HG03095 (cell line): Measurements from ENCODE around the gene KANSL1.
"Not testable (repeated sequence)": the region's sequence is repeated elsewhere in the genome, so short reads cannot be mapped to it uniquely, and the experiment has no call there.

Experiments
- ATAC-seq: cut with Tn5 transposase; IDR thresholded peaks from one replicate; pipeline ENCODE4 v1.9.1; 2021; ENCODE audit warnings: moderate library complexity; ENCODE audit not compliant: unreplicated experiment

The KANSL1 gene

DNA sequence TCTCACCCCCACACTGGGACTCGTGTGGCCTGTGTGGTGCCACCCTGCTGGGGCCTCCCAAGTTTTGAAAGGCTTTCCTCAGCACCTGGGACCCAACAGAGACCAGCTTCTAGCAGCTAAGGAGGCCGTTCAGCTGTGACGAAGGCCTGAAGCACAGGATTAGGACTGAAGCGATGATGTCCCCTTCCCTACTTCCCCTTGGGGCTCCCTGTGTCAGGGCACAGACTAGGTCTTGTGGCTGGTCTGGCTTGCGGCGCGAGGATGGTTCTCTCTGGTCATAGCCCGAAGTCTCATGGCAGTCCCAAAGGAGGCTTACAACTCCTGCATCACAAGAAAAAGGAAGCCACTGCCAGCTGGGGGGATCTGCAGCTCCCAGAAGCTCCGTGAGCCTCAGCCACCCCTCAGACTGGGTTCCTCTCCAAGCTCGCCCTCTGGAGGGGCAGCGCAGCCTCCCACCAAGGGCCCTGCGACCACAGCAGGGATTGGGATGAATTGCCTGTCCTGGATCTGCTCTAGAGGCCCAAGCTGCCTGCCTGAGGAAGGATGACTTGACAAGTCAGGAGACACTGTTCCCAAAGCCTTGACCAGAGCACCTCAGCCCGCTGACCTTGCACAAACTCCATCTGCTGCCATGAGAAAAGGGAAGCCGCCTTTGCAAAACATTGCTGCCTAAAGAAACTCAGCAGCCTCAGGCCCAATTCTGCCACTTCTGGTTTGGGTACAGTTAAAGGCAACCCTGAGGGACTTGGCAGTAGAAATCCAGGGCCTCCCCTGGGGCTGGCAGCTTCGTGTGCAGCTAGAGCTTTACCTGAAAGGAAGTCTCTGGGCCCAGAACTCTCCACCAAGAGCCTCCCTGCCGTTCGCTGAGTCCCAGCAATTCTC is 166.8 kb downstream of the KANSL1 start:
- no peak for ATAC-seq

GRCh38 chr17:46025510-46026165 is 167.6 kb downstream of the KANSL1 start:
- ATAC-seq, result no peak

- no peak for ATAC-seq
These were observed 168.2 kb downstream of the KANSL1 start for GRCh38 chr17:46025060-46025459.

DNA sequence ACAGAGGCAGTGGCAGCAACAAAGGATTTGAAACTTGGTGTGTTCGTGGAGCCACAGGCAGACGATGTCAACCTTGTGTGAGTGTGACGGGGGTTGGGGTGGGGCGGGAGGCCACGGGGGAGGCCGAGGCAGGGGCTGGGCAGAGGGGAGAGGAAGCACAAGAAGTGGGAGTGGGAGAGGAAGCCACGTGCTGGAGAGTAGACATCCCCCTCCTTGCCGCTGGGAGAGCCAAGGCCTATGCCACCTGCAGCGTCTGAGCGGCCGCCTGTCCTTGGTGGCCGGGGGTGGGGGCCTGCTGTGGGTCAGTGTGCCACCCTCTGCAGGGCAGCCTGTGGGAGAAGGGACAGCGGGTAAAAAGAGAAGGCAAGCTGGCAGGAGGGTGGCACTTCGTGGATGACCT is 168.6 kb downstream of the KANSL1 start:
- no peak for ATAC-seq

DNA sequence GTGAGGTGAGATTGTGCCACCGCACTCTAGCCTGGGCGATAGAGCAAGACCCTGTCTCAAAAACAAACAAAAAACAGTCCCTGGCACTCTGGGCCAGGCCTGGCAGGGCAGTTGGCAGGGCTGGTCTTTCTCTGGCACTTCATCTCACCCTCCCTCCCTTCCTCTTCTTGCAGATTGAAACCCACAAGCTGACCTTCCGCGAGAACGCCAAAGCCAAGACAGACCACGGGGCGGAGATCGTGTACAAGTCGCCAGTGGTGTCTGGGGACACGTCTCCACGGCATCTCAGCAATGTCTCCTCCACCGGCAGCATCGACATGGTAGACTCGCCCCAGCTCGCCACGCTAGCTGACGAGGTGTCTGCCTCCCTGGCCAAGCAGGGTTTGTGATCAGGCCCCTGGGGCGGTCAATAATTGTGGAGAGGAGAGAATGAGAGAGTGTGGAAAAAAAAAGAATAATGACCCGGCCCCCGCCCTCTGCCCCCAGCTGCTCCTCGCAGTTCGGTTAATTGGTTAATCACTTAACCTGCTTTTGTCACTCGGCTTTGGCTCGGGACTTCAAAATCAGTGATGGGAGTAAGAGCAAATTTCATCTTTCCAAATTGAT is 169.3 kb downstream of the KANSL1 start:
- no peak for ATAC-seq

DNA sequence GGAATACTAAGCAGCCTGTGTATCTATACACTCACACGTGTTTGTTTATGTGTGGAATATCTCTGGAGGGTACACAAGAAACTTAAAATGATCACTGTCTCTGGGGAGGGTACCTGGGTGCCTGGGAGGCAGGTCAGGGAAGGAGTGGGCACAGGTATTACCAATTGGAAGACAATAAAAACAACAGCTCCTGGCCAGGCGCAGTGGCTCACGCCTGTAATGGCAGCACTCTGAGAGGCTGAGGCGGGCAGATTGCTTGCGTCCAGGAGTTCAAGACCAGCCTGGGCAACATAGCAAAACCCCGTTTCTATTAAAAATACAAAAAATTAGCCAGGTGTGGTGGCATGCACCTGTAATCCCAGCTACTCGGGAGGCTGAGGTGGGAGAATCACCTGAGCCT is 169.9 kb downstream of the KANSL1 start:
- not testable (repeated sequence) for ATAC-seq

DNA sequence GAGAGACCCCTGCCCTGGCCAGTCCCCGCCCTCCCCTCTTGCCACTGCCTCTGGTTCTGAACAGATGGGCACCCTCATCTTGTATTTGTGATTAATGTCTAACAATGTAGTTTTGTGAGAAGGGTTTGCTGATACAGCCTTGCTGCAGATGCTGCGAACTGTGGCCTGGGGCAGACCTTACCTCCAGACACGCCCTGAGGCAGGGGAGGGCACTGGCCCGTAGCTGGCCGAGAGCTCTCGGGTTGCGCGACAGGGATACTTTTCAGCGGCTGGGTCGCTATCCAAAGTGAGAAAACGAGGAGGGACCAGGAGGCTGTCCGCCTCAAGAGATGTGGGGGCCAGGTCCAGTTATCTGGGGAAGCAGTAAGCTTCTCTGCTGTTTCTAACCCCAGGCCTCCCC is 172.2 kb downstream of the KANSL1 start:
- no peak for ATAC-seq

- ATAC-seq, result no peak
These were observed 173.0 kb downstream of the KANSL1 start for GRCh38 chr17:46020023-46020761.

DNA sequence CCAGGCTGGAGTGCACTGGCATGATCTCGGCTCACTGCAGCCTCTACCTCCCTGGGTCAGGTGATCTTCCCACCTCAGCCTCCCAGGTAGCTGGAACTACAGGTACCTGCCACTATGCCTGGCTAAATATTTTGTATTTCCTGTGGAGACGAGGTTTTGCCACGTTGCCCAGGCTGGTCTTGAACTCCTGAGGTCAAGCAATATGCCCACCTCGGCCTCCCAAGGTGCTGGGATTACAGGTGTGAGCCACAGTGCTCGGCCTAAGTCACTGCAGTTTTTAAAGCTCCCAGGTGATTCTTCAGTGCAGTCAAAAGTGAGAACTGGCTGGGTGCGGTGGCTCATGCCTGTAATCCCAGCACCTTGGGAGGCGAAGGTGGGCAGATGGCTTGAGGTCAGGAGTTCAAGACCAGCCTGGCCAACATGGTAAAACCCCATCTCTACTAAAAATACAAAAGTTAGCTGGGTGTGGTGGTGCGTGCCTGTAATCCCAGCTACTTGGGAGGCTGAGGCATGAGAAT is 173.8 kb downstream of the KANSL1 start:
- not testable (repeated sequence) for ATAC-seq

- no peak for ATAC-seq
These were observed 179.6 kb downstream of the KANSL1 start for GRCh38 chr17:46013502-46014165.

DNA sequence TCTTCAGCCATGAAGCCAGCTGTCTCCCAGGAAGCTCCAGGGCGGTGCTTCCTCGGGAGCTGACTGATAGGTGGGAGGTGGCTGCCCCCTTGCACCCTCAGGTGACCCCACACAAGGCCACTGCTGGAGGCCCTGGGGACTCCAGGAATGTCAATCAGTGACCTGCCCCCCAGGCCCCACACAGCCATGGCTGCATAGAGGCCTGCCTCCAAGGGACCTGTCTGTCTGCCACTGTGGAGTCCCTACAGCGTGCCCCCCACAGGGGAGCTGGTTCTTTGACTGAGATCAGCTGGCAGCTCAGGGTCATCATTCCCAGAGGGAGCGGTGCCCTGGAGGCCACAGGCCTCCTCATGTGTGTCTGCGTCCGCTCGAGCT is 180.1 kb downstream of the KANSL1 start:
- ATAC-seq, result no peak

DNA sequence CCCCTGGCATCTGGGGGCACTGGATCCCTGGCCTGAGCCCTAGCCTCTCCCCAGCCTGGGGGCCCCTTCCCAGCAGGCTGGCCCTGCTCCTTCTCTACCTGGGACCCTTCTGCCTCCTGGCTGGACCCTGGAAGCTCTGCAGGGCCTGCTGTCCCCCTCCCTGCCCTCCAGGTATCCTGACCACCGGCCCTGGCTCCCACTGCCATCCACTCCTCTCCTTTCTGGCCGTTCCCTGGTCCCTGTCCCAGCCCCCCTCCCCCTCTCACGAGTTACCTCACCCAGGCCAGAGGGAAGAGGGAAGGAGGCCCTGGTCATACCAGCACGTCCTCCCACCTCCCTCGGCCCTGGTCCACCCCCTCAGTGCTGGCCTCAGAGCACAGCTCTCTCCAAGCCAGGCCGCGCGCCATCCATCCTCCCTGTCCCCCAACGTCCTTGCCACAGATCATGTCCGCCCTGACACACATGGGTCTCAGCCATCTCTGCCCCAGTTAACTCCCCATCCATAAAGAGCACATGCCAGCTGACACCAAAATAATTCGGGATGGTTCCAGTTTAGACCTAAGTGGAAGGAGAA is 180.6 kb downstream of the KANSL1 start:
- ATAC-seq, result no peak

DNA sequence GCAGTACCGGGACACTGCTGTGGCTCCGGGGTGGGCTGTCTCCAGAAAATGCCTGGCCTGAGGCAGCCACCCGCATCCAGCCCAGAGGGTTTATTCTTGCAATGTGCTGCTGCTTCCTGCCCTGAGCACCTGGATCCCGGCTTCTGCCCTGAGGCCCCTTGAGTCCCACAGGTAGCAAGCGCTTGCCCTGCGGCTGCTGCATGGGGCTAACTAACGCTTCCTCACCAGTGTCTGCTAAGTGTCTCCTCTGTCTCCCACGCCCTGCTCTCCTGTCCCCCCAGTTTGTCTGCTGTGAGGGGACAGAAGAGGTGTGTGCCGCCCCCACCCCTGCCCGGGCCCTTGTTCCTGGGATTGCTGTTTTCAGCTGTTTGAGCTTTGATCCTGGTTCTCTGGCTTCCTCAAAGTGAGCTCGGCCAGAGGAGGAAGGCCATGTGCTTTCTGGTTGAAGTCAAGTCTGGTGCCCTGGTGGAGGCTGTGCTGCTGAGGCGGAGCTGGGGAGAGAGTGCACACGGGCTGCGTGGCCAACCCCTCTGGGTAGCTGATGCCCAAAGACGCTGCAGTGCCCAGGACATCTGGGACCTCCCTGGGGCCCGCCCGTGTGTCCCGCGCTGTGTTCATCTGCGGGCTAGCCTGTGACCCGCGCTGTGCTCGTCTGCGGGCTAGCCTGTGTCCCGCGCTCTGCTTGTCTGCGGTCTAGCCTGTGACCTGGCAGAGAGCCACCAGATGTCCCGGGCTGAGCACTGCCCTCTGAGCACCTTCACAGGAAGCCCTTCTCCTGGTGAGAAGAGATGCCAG is 181.3 kb downstream of the KANSL1 start:
- no peak for ATAC-seq

DNA sequence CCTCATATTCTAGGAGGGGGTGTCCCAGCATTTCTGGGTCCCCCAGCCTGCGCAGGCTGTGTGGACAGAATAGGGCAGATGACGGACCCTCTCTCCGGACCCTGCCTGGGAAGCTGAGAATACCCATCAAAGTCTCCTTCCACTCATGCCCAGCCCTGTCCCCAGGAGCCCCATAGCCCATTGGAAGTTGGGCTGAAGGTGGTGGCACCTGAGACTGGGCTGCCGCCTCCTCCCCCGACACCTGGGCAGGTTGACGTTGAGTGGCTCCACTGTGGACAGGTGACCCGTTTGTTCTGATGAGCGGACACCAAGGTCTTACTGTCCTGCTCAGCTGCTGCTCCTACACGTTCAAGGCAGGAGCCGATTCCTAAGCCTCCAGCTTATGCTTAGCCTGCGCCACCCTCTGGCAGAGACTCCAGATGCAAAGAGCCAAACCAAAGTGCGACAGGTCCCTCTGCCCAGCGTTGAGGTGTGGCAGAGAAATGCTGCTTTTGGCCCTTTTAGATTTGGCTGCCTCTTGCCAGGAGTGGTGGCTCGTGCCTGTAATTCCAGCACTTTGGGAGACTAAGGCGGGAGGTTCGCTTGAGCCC is 182.5 kb downstream of the KANSL1 start:
- ATAC-seq, result no peak

DNA sequence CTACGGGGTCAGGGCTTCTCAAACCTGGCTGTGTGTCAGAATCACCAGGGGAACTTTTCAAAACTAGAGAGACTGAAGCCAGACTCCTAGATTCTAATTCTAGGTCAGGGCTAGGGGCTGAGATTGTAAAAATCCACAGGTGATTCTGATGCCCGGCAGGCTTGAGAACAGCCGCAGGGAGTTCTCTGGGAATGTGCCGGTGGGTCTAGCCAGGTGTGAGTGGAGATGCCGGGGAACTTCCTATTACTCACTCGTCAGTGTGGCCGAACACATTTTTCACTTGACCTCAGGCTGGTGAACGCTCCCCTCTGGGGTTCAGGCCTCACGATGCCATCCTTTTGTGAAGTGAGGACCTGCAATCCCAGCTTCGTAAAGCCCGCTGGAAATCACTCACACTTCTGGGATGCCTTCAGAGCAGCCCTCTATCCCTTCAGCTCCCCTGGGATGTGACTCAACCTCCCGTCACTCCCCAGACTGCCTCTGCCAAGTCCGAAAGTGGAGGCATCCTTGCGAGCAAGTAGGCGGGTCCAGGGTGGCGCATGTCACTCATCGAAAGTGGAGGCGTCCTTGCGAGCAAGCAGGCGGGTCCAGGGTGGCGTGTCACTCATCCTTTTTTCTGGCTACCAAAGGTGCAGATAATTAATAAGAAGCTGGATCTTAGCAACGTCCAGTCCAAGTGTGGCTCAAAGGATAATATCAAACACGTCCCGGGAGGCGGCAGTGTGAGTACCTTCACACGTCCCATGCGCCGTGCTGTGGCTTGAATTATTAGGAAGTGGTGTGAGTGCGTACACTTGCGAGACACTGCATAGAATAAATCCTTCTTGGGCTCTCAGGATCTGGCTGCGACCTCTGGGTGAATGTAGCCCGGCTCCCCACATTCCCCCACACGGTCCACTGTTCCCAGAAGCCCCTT is 183.3 kb downstream of the KANSL1 start:
- ATAC-seq, result no peak

DNA sequence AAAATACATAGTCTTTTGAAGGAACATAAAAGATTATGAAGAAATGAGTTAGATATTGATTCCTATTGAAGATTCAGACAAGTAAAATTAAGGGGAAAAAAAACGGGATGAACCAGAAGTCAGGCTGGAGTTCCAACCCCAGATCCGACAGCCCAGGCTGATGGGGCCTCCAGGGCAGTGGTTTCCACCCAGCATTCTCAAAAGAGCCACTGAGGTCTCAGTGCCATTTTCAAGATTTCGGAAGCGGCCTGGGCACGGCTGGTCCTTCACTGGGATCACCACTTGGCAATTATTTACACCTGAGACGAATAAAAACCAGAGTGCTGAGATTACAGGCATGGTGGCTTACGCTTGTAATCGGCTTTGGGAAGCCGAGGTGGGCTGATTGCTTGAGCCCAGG is 184.6 kb downstream of the KANSL1 start:
- ATAC-seq, result no peak

DNA sequence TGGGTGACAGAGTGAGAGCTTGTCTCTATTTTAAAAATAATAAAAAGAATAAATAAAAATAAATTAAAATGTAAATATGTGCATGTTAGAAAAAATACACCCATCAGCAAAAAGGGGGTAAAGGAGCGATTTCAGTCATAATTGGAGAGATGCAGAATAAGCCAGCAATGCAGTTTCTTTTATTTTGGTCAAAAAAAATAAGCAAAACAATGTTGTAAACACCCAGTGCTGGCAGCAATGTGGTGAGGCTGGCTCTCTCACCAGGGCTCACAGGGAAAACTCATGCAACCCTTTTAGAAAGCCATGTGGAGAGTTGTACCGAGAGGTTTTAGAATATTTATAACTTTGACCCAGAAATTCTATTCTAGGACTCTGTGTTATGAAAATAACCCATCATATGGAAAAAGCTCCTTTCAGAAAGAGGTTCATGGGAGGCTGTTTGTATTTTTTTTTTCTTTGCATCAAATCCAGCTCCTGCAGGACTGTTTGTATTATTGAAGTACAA is 185.7 kb downstream of the KANSL1 start:
- no peak for ATAC-seq

GRCh38 chr17:46006082-46006481 is 187.1 kb downstream of the KANSL1 start:
- not testable (repeated sequence) for ATAC-seq
